ENCODE measurements around the gene SF3B6.
A peak's percentile ranks its signal among the peaks of the same experiment; 100 is the strongest.

The SF3B6 gene

GRCh38 chr2:24077535-24077877 is 1.4 kb upstream of the SF3B6 start:
- H2AFZ ChIP-seq (ENCODE audit: low read length, unreplicated experiment) = peak overlapping the region; percentile 77

GRCh38 chr2:24076849-24077534 is 866 bp upstream of the SF3B6 start:
- Histone ChIP-seq H3K79me2 (ENCODE audit: control insufficient read depth, insufficient read depth, low read length, unreplicated experiment) (peaks cover 34% of the 10 kb centered on the region), H3K4me3 (ENCODE audit: low read depth, low read length) (peak overlapping the region; percentile 84), H3K27me3 (ENCODE audit: insufficient read depth, low read length) (no peaks in the 10 kb centered on the region), H3K4me1 (ENCODE audit: control insufficient read depth, insufficient read depth, low read length, unreplicated experiment) (peaks cover 16% of the 10 kb centered on the region), H3K27ac (ENCODE audit: low read depth, low read length) (peak overlapping the region; percentile 62), H2AFZ (ENCODE audit: low read length, unreplicated experiment) (peak overlapping the region; percentile 77), H3K36me3 (ENCODE audit: insufficient read depth, low read length) (peaks cover 18% of the 10 kb centered on the region)

More at GRCh38 chr2:24077535-24077877, 1.4 kb upstream of the SF3B6 start:
- no peak overlapping the region; the same call in 1 of the 2 replicates for H3K27ac ChIP-seq (ENCODE audit: low read depth, low read length)
- no peaks in the 10 kb centered on the region for H3K27me3 ChIP-seq (ENCODE audit: insufficient read depth, low read length)
- peaks cover 16% of the 10 kb centered on the region for H3K4me1 ChIP-seq (ENCODE audit: control insufficient read depth, insufficient read depth, low read length, unreplicated experiment)
- peaks cover 14% of the 10 kb centered on the region for H3K36me3 ChIP-seq (ENCODE audit: insufficient read depth, low read length)
- H3K4me3 ChIP-seq (ENCODE audit: low read depth, low read length) = peak overlapping the region; percentile 84
- H3K79me2 ChIP-seq (ENCODE audit: control insufficient read depth, insufficient read depth, low read length, unreplicated experiment) = peaks cover 34% of the 10 kb centered on the region

GRCh38 chr2:24075259-24075658 is 867 bp downstream of the SF3B6 start:
- no peak overlapping the region for H2AFZ ChIP-seq (ENCODE audit: low read length, unreplicated experiment)
- H3K4me3 ChIP-seq (ENCODE audit: low read depth, low read length) = peak overlapping the region; percentile 84
- H3K27me3 ChIP-seq (ENCODE audit: insufficient read depth, low read length) = no peaks in the 10 kb centered on the region
- peaks cover 44% of the 10 kb centered on the region for H3K79me2 ChIP-seq (ENCODE audit: control insufficient read depth, insufficient read depth, low read length, unreplicated experiment)
- H3K36me3 ChIP-seq (ENCODE audit: insufficient read depth, low read length) = peaks cover 22% of the 10 kb centered on the region
- peak overlapping the region; percentile 62; the same call in 1 of the 2 replicates for H3K27ac ChIP-seq (ENCODE audit: low read depth, low read length)
- peaks cover 16% of the 10 kb centered on the region for H3K4me1 ChIP-seq (ENCODE audit: control insufficient read depth, insufficient read depth, low read length, unreplicated experiment)

- H3K27me3 ChIP-seq (ENCODE audit: insufficient read depth, low read length) = no peaks in the 10 kb centered on the region
- no peak overlapping the region for H3K4me3 ChIP-seq (ENCODE audit: low read depth, low read length)
- H3K4me1 ChIP-seq (ENCODE audit: control insufficient read depth, insufficient read depth, low read length, unreplicated experiment) = peaks cover 16% of the 10 kb centered on the region
- peaks cover 44% of the 10 kb centered on the region for H3K79me2 ChIP-seq (ENCODE audit: control insufficient read depth, insufficient read depth, low read length, unreplicated experiment)
- H3K27ac ChIP-seq (ENCODE audit: low read depth, low read length) = no peak overlapping the region
- peaks cover 29% of the 10 kb centered on the region for H3K36me3 ChIP-seq (ENCODE audit: insufficient read depth, low read length)
- no peak overlapping the region for H2AFZ ChIP-seq (ENCODE audit: low read length, unreplicated experiment)
These were observed 2.3 kb downstream of the SF3B6 start for GRCh38 chr2:24073816-24074215.

GRCh38 chr2:24072259-24072658 is 3.9 kb downstream of the SF3B6 start:
- no peak overlapping the region for H3K27ac ChIP-seq (ENCODE audit: low read depth, low read length)
- H2AFZ ChIP-seq (ENCODE audit: low read length, unreplicated experiment) = no peak overlapping the region
- H3K27me3 ChIP-seq (ENCODE audit: insufficient read depth, low read length) = no peaks in the 10 kb centered on the region
- H3K36me3 ChIP-seq (ENCODE audit: insufficient read depth, low read length) = peaks cover 38% of the 10 kb centered on the region
- H3K4me1 ChIP-seq (ENCODE audit: control insufficient read depth, insufficient read depth, low read length, unreplicated experiment) = peaks cover 10% of the 10 kb centered on the region
- no peak overlapping the region for H3K4me3 ChIP-seq (ENCODE audit: low read depth, low read length)
- peaks cover 44% of the 10 kb centered on the region for H3K79me2 ChIP-seq (ENCODE audit: control insufficient read depth, insufficient read depth, low read length, unreplicated experiment)

GRCh38 chr2:24065341-24065740 is 10.8 kb downstream of the SF3B6 start:
- Histone ChIP-seq H3K79me2 (ENCODE audit: control insufficient read depth, insufficient read depth, low read length, unreplicated experiment) (peaks cover 1% of the 10 kb centered on the region), H3K27ac (ENCODE audit: low read depth, low read length) (no peak overlapping the region), H3K4me3 (ENCODE audit: low read depth, low read length) (no peak overlapping the region), H2AFZ (ENCODE audit: low read length, unreplicated experiment) (no peak overlapping the region), H3K36me3 (ENCODE audit: insufficient read depth, low read length) (peaks cover 20% of the 10 kb centered on the region), H3K27me3 (ENCODE audit: insufficient read depth, low read length) (no peaks in the 10 kb centered on the region), H3K4me1 (ENCODE audit: control insufficient read depth, insufficient read depth, low read length, unreplicated experiment) (no peaks in the 10 kb centered on the region)

GRCh38 chr2:24058564-24059271 is 17.4 kb downstream of the SF3B6 start:
- peaks cover 6% of the 10 kb centered on the region for H3K4me1 ChIP-seq (ENCODE audit: control insufficient read depth, insufficient read depth, low read length, unreplicated experiment)
- no peak overlapping the region for H3K4me3 ChIP-seq (ENCODE audit: low read depth, low read length)
- H3K79me2 ChIP-seq (ENCODE audit: control insufficient read depth, insufficient read depth, low read length, unreplicated experiment) = no peaks in the 10 kb centered on the region
- H3K36me3 ChIP-seq (ENCODE audit: insufficient read depth, low read length) = no peaks in the 10 kb centered on the region
- no peak overlapping the region for H3K27ac ChIP-seq (ENCODE audit: low read depth, low read length)
- H3K27me3 ChIP-seq (ENCODE audit: insufficient read depth, low read length) = no peaks in the 10 kb centered on the region
- no peak overlapping the region for H2AFZ ChIP-seq (ENCODE audit: low read length, unreplicated experiment)

GRCh38 chr2:24055750-24056149 is 20.4 kb downstream of the SF3B6 start:
- Histone ChIP-seq H3K27me3 (ENCODE audit: insufficient read depth, low read length) (no peaks in the 10 kb centered on the region), H3K36me3 (ENCODE audit: insufficient read depth, low read length) (no peaks in the 10 kb centered on the region), H3K4me1 (ENCODE audit: control insufficient read depth, insufficient read depth, low read length, unreplicated experiment) (peaks cover 6% of the 10 kb centered on the region), H2AFZ (ENCODE audit: low read length, unreplicated experiment) (no peak overlapping the region), H3K79me2 (ENCODE audit: control insufficient read depth, insufficient read depth, low read length, unreplicated experiment) (no peaks in the 10 kb centered on the region), H3K27ac (ENCODE audit: low read depth, low read length) (no peak overlapping the region), H3K4me3 (ENCODE audit: low read depth, low read length) (no peak overlapping the region)

GRCh38 chr2:24054366-24055010 is 21.6 kb downstream of the SF3B6 start:
- Histone ChIP-seq H2AFZ (ENCODE audit: low read length, unreplicated experiment) (no peak overlapping the region), H3K36me3 (ENCODE audit: insufficient read depth, low read length) (no peaks in the 10 kb centered on the region), H3K4me3 (ENCODE audit: low read depth, low read length) (no peak overlapping the region), H3K4me1 (ENCODE audit: control insufficient read depth, insufficient read depth, low read length, unreplicated experiment) (peaks cover 6% of the 10 kb centered on the region), H3K79me2 (ENCODE audit: control insufficient read depth, insufficient read depth, low read length, unreplicated experiment) (no peaks in the 10 kb centered on the region), H3K27me3 (ENCODE audit: insufficient read depth, low read length) (no peaks in the 10 kb centered on the region), H3K27ac (ENCODE audit: low read depth, low read length) (no peak overlapping the region)

GRCh38 chr2:24052951-24053350 is 23.2 kb downstream of the SF3B6 start:
- Histone ChIP-seq H3K4me3 (ENCODE audit: low read depth, low read length) (no peak overlapping the region), H3K27ac (ENCODE audit: low read depth, low read length) (no peak overlapping the region), H2AFZ (ENCODE audit: low read length, unreplicated experiment) (no peak overlapping the region), H3K36me3 (ENCODE audit: insufficient read depth, low read length) (no peaks in the 10 kb centered on the region), H3K4me1 (ENCODE audit: control insufficient read depth, insufficient read depth, low read length, unreplicated experiment) (no peaks in the 10 kb centered on the region), H3K27me3 (ENCODE audit: insufficient read depth, low read length) (no peaks in the 10 kb centered on the region), H3K79me2 (ENCODE audit: control insufficient read depth, insufficient read depth, low read length, unreplicated experiment) (no peaks in the 10 kb centered on the region)
